H9 (cell line): ENCODE measurements around the gene ATP10B. TPM values are rescaled to one million over a fixed set of nuclear protein-coding genes. Genes with fewer than 3 reads are reported as not detected.

Experiments
- DNase-seq: peaks from one replicate; pipeline ENCODE4 v3.0.0-alpha.2; 2017
- H2AFZ ChIP-seq: one replicate; pipeline ENCODE4 v1.6.1; 2013; ENCODE audit warnings: mild to moderate bottlenecking, low read length, control low read depth, moderate library complexity
- H2AK5ac ChIP-seq: 2 replicates; pipeline ENCODE4 v1.6.1; 2013; ENCODE audit warnings: low read length, control low read depth, mixed read lengths; ENCODE audit not compliant: insufficient read length
- H2BK120ac ChIP-seq: one replicate; pipeline ENCODE4 v1.6.1; 2013; ENCODE audit warnings: low read depth, mild to moderate bottlenecking, low read length, control low read depth, inconsistent platforms; ENCODE audit not compliant: poor library complexity, severe bottlenecking
- H2BK12ac ChIP-seq: 2 replicates; pipeline ENCODE4 v1.6.1; 2013; ENCODE audit warnings: low read length, control low read depth, mixed read lengths, low read depth; ENCODE audit not compliant: insufficient read length
- H2BK15ac ChIP-seq: 2 replicates; pipeline ENCODE4 v1.6.1; 2013; ENCODE audit warnings: low read depth, low read length, control low read depth
- H2BK20ac ChIP-seq: one replicate; pipeline ENCODE4 v1.6.1; 2013; ENCODE audit warnings: low read depth, mild to moderate bottlenecking, low read length, control low read depth, inconsistent platforms; ENCODE audit not compliant: poor library complexity, severe bottlenecking
- H2BK5ac ChIP-seq: 2 replicates; pipeline ENCODE4 v1.6.1; 2013; ENCODE audit warnings: low read length, control low read depth, mixed read lengths; ENCODE audit not compliant: insufficient read length
- H3K14ac ChIP-seq: 2 replicates; pipeline ENCODE4 v1.6.1; 2013; ENCODE audit warnings: low read length, control low read depth; ENCODE audit not compliant: insufficient read depth
- H3K18ac ChIP-seq: 2 replicates; pipeline ENCODE4 v1.6.1; 2013; ENCODE audit warnings: low read depth, mild to moderate bottlenecking, mixed read lengths, low read length, control low read depth; ENCODE audit not compliant: insufficient read length
- H3K23ac ChIP-seq: 2 replicates; pipeline ENCODE4 v1.6.1; 2013; ENCODE audit warnings: low read length, control low read depth, mixed read lengths, low read depth; ENCODE audit not compliant: insufficient read length
- H3K23me2 ChIP-seq: 2 replicates; pipeline ENCODE4 v1.6.1; 2013; ENCODE audit warnings: low read depth, mild to moderate bottlenecking, mixed read lengths, low read length, control low read depth; ENCODE audit not compliant: insufficient read length, poor library complexity, severe bottlenecking
- H3K27ac ChIP-seq: 2 replicates; pipeline ENCODE4 v1.5.1; 2013; ENCODE audit warnings: low read length, control low read depth, mixed read lengths, low read depth; ENCODE audit not compliant: insufficient read length
- H3K27me3 ChIP-seq: 2 replicates; pipeline ENCODE4 v1.6.1; 2013; ENCODE audit warnings: low read length, control low read depth, inconsistent platforms; ENCODE audit not compliant: insufficient read depth
- H3K4ac ChIP-seq: 2 replicates; pipeline ENCODE4 v1.6.1; 2013; ENCODE audit warnings: low read depth, mild to moderate bottlenecking, control low read depth, inconsistent platforms, low read length, moderate library complexity
- H3K4me1 ChIP-seq: 2 replicates; pipeline ENCODE4 v1.6.1; 2013; ENCODE audit warnings: low read length, control low read depth, inconsistent platforms; ENCODE audit not compliant: insufficient read depth
- H3K4me2 ChIP-seq: 2 replicates; pipeline ENCODE4 v1.6.1; 2013; ENCODE audit warnings: low read length, control low read depth, mixed read lengths; ENCODE audit not compliant: insufficient read length, insufficient read depth
- H3K56ac ChIP-seq: 2 replicates; pipeline ENCODE4 v1.6.1; 2013; ENCODE audit warnings: low read depth, mild to moderate bottlenecking, mixed read lengths, low read length, control low read depth; ENCODE audit not compliant: insufficient read length
- H3K79me1 ChIP-seq: 2 replicates; pipeline ENCODE4 v1.6.1; 2013; ENCODE audit warnings: low read depth, mild to moderate bottlenecking, moderate library complexity, low read length, control low read depth, inconsistent platforms; ENCODE audit not compliant: insufficient read depth, poor library complexity, severe bottlenecking
- H3K79me2 ChIP-seq: 2 replicates; pipeline ENCODE4 v1.6.1; 2013; ENCODE audit warnings: low read length, control low read depth, inconsistent platforms; ENCODE audit not compliant: insufficient read depth
- H3K9ac ChIP-seq: 2 replicates; pipeline ENCODE4 v1.6.1; 2013; ENCODE audit warnings: low read length, control low read depth, mixed read lengths; ENCODE audit not compliant: insufficient read length; ENCODE audit errors: extremely low read depth
- H3K9me3 ChIP-seq: one replicate; pipeline ENCODE4 v1.6.1; 2013; ENCODE audit warnings: low read depth, low read length, inconsistent platforms; ENCODE audit not compliant: control insufficient read depth
- H3T11ph ChIP-seq: one replicate; pipeline ENCODE4 v1.6.1; 2013; ENCODE audit warnings: mild to moderate bottlenecking, low read length, control low read depth, inconsistent platforms
- H4K20me1 ChIP-seq: one replicate; pipeline ENCODE4 v1.6.1; 2013; ENCODE audit not compliant: control insufficient read depth, insufficient read length, insufficient read depth
- H4K5ac ChIP-seq: 2 replicates; pipeline ENCODE4 v1.6.1; 2013; ENCODE audit warnings: low read depth, mild to moderate bottlenecking, mixed read lengths, low read length, control low read depth; ENCODE audit not compliant: insufficient read length
- H4K8ac ChIP-seq: replicated peaks from 2 replicates; pipeline ENCODE4 v1.6.1; 2013; ENCODE audit warnings: low read length, control low read depth, mixed read lengths, low read depth; ENCODE audit not compliant: insufficient read length
- H4K91ac ChIP-seq: 2 replicates; pipeline ENCODE4 v1.6.1; 2013; ENCODE audit warnings: low read depth, mild to moderate bottlenecking, moderate library complexity, mixed read lengths, low read length, control low read depth; ENCODE audit not compliant: insufficient read length
- H3K27ac Mint-ChIP-seq, 3 experiments: 2 replicates in 2 of 3; 3 replicates in 1 of 3; pipeline ENCODE4 v1.8.0; 2020 to 2021; ENCODE audit warnings: mixed read lengths in 3 of 3, mild to moderate bottlenecking in 1 of 3, moderate library complexity in 1 of 3
- H3K27me3 Mint-ChIP-seq: 2 replicates; pipeline ENCODE4 v1.8.0; 2021; ENCODE audit warnings: low read depth, mild to moderate bottlenecking, moderate library complexity, mixed read lengths
- H3K36me3 Mint-ChIP-seq, 3 experiments: 2 replicates in 2 of 3; 3 replicates in 1 of 3; pipeline ENCODE4 v1.8.0; 2020 to 2021; ENCODE audit warnings: low read depth in 3 of 3, mixed read lengths in 3 of 3; ENCODE audit not compliant: insufficient read depth in 1 of 3
- H3K4me1 Mint-ChIP-seq, 2 experiments: 2 replicates each; pipeline ENCODE4 v1.8.0; 2020; ENCODE audit warnings: mixed read lengths in 2 of 2
- H3K4me3 Mint-ChIP-seq, 2 experiments: 2 replicates in 1 of 2; 3 replicates in 1 of 2; pipeline ENCODE4 v1.8.0; 2020 to 2021; ENCODE audit warnings: mild to moderate bottlenecking in 2 of 2, mixed read lengths in 2 of 2, moderate library complexity in 1 of 2
- H3K9me3 Mint-ChIP-seq, 2 experiments: 2 replicates in 1 of 2; 3 replicates in 1 of 2; pipeline ENCODE4 v1.8.0; 2020; ENCODE audit warnings: mild to moderate bottlenecking in 2 of 2, mixed read lengths in 2 of 2, moderate library complexity in 1 of 2
- WGBS: extraction: QIAGEN DNeasy Blood & Tissue Kit; methylation state at CpG from one replicate; pipeline ENCODE4 v1.1.7; 2013; ENCODE audit warnings: missing lambda C conversion rate, low lambda C conversion rate, mixed read lengths; ENCODE audit not compliant: insufficient read length; ENCODE audit errors: extremely low coverage; 5-methylcytosine and 5-hydroxymethylcytosine counted together
- total RNA-seq: library from RNA; stranded (reverse); gene quantifications from 2 replicates; pipeline ENCODE4 v1.2.1, GENCODE V29; 2021
- TF ChIP-seq, protein P1 (sequence below): fragments of 200-600 bp; sonication (generic); conservative IDR thresholded peaks from 3 replicates; pipeline ENCODE4 v1.8.0; 2021; ENCODE audit warnings: antibody characterized with exemption, mild to moderate bottlenecking

ATP10B gene
- total RNA-seq, 1 experiment from 2014 or later: 0.42 TPM

- no peak overlapping the region for H3K27ac Mint-ChIP-seq
- no peaks in the 10 kb centered on the region for H3K23me2 ChIP-seq
- no peak overlapping the region for H4K91ac ChIP-seq
- H2AFZ ChIP-seq: no peak overlapping the region
- H3K23ac ChIP-seq: no peak overlapping the region
- no CpG with 5 or more reads among the region's 7 CpGs for WGBS
- no peaks in the 10 kb centered on the region for H3K9me3 Mint-ChIP-seq
- no peak overlapping the region for H2BK5ac ChIP-seq
- H2BK20ac ChIP-seq: no peak overlapping the region
- no peaks in the 10 kb centered on the region for H3K36me3 Mint-ChIP-seq
- no peak overlapping the region for H3K4me2 ChIP-seq
- H3K56ac ChIP-seq: no peak overlapping the region
- no peaks in the 10 kb centered on the region for H3K27me3 ChIP-seq
- H3K9me3 ChIP-seq: no peaks in the 10 kb centered on the region
- no peaks in the 10 kb centered on the region for H4K20me1 ChIP-seq
- peaks cover 21 to 25% of the 10 kb centered on the region in 2 experiments for H3K4me1 Mint-ChIP-seq
- no peaks in the 10 kb centered on the region for H3K79me2 ChIP-seq
- no peaks in the 10 kb centered on the region for H3K79me1 ChIP-seq
- no peak overlapping the region for H3K4me3 Mint-ChIP-seq
- no peak overlapping the region for H3K4ac ChIP-seq
- no peak overlapping the region for H3T11ph ChIP-seq
- no peak overlapping the region for H2BK120ac ChIP-seq
- no peak overlapping the region for H2BK12ac ChIP-seq
- H4K5ac ChIP-seq: no peak overlapping the region
- H3K27ac ChIP-seq: no peak overlapping the region
- no peak overlapping the region for H2AK5ac ChIP-seq
- TF ChIP-seq, protein P1, sequence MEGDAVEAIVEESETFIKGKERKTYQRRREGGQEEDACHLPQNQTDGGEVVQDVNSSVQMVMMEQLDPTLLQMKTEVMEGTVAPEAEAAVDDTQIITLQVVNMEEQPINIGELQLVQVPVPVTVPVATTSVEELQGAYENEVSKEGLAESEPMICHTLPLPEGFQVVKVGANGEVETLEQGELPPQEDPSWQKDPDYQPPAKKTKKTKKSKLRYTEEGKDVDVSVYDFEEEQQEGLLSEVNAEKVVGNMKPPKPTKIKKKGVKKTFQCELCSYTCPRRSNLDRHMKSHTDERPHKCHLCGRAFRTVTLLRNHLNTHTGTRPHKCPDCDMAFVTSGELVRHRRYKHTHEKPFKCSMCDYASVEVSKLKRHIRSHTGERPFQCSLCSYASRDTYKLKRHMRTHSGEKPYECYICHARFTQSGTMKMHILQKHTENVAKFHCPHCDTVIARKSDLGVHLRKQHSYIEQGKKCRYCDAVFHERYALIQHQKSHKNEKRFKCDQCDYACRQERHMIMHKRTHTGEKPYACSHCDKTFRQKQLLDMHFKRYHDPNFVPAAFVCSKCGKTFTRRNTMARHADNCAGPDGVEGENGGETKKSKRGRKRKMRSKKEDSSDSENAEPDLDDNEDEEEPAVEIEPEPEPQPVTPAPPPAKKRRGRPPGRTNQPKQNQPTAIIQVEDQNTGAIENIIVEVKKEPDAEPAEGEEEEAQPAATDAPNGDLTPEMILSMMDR: no peak
- H3K4me1 ChIP-seq: no peaks in the 10 kb centered on the region
- H2BK15ac ChIP-seq: no peak overlapping the region
- H3K14ac ChIP-seq: no peak overlapping the region
- no peak overlapping the region for H3K9ac ChIP-seq
- no peak overlapping the region for H3K18ac ChIP-seq
- no peaks in the 10 kb centered on the region for H3K27me3 Mint-ChIP-seq
- no peak for DNase-seq
- no peak overlapping the region for H4K8ac ChIP-seq
These were observed 225.7 kb downstream of the ATP10B start for GRCh38 chr5:160626322-160626721.
